HG02759 (cell line): ENCODE measurements around the gene ABCF3.
"Not testable (repeated sequence)": the region's sequence is repeated elsewhere in the genome, so short reads cannot be mapped to it uniquely, and the experiment has no call there.

Experiments used
- ATAC-seq: cut with Tn5 transposase; IDR thresholded peaks from one replicate; pipeline ENCODE4 v1.9.1; 2021; ENCODE audit warnings: mild to moderate bottlenecking, moderate library complexity; ENCODE audit not compliant: unreplicated experiment

Gene ABCF3, protein sequence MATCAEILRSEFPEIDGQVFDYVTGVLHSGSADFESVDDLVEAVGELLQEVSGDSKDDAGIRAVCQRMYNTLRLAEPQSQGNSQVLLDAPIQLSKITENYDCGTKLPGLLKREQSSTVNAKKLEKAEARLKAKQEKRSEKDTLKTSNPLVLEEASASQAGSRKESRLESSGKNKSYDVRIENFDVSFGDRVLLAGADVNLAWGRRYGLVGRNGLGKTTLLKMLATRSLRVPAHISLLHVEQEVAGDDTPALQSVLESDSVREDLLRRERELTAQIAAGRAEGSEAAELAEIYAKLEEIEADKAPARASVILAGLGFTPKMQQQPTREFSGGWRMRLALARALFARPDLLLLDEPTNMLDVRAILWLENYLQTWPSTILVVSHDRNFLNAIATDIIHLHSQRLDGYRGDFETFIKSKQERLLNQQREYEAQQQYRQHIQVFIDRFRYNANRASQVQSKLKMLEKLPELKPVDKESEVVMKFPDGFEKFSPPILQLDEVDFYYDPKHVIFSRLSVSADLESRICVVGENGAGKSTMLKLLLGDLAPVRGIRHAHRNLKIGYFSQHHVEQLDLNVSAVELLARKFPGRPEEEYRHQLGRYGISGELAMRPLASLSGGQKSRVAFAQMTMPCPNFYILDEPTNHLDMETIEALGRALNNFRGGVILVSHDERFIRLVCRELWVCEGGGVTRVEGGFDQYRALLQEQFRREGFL

DNA sequence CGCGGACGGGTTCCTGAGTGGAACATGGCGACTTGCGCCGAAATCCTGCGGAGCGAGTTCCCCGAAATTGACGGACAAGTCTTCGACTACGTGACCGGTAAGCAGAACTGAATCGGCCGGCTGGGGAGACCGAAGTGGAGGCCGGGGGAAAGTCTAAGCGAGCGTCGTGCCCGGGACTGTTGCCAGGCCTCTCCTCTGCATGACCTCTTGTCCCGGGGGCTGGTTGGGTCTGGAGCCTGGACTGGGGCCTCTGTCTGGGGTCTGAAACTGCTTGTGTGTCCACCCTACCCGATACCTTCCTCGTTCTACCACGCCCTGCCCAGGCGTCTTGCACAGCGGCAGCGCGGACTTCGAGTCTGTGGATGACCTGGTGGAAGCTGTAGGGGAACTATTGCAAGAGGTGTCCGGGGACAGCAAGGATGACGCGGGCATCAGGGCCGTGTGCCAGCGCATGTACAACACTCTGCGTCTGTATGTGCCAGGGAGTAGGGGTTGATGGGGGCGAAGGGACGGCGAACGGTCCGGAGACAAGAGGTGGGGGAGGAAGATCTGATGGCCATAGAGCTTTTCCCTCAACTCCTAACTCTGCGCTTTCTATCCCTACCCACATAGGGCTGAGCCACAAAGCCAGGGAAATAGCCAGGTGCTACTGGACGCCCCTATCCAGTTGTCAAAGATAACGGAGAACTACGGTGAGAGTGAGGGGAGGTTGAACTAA is at the start of gene ABCF3:
Gene ABCF3 (plus strand): TSS at position 16 of the 718 bp plus-strand sequence. CDS start 9 bp downstream, at position 25.
- peak; percentile 25 for ATAC-seq

DNA sequence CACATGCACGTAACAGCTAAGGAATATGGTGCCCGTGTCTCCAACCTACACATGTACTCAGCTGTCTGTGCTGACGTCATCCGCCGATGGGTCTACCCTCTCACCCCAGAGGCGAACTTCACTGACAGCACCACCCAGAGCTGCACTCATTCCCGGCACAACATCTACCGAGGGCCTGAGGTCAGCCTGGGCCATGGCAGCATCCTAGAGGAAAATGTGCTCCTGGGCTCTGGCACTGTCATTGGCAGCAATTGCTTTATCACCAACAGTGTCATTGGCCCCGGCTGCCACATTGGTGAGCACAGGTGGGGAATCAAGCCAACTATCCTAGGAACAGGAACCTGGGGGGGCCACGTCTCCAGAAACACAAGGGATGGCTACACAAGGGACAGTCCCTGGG is 45.6 kb upstream of the ABCF3 start:
- no peak for ATAC-seq

DNA sequence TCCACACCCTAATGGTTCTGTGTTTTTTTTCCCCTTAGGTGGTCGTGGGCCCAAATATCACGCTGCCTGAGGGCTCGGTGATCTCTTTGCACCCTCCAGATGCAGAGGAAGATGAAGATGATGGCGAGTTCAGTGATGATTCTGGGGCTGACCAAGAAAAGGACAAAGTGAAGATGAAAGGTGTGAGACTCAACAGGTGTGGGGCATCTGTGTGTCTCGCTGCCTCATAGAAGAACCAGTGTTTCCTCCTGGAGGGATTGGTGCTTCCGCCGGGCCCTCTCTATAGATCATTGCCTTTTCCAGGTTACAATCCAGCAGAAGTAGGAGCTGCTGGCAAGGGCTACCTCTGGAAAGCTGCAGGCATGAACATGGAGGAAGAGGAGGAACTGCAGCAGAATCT is 43.8 kb upstream of the ABCF3 start:
- no peak for ATAC-seq

DNA sequence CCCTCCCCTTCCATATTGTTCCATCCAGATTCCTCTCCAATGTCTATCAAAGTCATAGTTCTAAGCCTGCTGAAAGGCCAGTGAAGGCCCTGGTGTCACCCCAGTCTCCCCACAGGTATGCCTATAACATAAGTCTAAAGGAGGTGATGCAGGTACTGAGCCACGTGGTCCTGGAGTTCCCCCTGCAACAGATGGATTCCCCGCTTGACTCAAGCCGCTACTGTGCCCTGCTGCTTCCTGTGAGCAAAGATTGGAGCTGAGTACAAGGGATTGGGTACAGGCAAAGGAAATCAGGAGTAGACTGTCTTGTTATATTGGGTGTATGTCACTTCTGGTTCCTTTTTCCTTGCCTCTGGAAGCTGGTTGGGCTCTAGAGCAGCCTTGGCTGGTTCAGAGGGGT is 42.7 kb upstream of the ABCF3 start:
- ATAC-seq, result no peak

DNA sequence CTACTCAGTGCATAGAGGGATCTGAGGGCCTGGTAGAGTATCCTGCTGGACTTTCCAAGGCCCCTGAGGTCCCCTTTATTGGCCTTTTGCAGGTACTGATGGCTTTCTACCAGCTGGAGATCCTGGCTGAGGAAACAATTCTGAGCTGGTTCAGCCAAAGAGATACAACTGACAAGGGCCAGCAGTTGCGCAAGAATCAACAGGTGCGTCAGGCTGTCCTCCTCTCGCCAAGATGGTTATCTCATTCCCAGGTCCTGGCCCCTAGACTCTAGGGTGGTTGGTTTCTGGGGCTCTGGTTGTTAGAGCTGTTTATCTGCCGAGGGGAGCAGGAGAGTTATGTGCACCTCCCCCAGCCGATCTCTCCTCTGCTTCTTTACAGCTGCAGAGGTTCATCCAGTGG is 41.5 kb upstream of the ABCF3 start:
- ATAC-seq, result no peak

DNA sequence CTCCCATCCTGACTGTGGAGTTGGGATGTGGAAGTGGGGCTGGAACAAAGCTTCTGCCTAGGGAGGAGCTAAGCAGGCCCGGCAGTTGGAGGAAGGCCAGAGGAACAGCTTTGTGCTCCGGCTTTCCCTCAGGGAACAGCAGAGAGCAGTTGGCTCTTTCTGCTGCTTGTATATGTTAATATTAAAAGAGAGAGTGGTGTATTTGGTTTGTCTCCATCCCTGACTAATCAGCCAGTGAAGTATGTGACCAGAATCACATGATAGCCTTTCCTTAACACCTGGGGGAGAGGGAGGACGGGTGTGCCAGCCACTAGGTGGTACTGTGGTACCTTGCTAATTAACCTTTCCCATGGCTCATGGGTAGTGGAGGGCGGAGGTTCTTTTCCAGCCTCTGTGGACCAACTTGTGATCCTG is 40.9 kb upstream of the ABCF3 start:
- no peak for ATAC-seq

DNA sequence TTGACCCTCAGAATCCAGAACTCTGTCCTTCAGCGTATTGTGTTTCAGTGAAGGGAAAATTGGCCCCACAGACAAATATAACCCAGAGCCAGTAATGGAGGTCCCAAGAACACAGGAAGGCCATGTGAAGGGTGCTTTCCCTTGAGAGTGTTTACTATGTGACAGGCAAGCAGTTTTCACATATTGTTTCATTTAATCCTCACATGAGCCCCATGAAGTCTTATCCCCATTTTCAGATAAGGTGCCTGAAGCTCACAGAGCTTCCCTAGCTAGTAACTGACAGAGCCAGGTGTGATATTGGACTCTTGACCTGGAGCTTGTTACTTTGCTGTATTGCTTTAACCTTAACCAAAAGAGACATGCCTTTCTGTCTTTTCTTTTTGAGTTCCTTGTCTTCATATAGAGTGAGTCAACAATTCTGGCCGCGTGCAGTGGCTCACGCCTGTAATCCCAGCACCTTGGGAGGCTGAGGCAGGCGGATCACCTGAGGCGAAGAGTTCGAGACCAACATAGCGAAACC is 40.2 kb upstream of the ABCF3 start:
- ATAC-seq, result no peak

DNA sequence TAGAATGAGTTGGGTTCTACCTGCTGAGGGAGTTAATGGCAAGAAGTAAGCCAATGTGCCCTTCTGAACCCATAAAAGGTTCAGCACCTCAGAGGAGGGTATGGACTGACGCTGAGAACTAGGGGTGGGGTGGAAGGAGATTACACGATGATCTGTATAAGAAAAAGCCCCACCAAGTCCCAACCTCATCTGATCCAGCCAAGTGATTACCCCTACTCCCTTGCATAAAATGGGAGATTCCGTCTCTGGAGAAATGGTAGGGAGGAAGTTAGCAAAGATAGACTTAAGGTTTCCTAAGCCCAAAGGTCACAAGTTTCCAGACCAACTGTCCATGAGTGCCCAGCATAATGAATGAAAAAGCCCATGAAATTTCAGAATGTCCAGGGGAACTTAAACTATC is 37.9 kb upstream of the ABCF3 start:
- no peak for ATAC-seq

DNA sequence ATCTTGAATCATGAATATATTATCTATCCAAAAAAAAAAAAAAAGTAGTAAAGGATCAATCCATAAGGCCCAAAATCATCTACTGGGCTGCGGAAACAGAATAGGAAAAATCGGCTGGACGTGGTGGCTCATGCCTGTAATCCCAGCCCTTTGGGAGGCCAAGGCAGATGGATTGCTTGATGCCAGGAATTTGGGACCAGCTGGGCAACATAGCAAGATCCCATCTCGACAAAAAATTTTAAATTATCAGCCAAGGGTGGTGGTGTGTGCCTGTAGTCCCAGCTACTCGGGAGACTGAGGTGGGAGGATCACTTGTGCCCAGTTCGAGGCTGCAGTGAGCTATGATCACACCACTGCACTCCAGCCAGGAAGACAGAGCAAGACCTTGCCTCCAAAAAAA is 36.9 kb upstream of the ABCF3 start:
- no peak for ATAC-seq

DNA sequence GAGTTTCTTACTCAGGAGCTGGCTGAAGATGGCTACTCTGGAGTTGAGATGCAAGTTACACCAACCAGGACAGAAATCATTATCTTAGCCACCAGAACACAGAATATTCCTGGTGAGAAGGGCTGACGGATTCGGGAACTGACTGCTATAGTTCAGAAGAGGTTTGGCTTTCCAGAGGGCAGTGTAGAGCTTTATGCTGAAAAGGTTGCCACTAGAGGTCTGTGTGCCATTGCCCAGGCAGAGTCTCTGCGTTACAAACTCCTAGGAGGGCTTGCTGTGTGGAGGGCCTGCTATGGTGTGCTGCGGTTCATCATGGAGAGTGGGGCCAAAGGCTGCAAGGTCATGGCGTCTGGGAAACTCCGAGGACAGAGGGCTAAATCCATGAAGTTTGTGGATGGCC is 36.2 kb upstream of the ABCF3 start:
- ATAC-seq, result not testable (repeated sequence)

DNA sequence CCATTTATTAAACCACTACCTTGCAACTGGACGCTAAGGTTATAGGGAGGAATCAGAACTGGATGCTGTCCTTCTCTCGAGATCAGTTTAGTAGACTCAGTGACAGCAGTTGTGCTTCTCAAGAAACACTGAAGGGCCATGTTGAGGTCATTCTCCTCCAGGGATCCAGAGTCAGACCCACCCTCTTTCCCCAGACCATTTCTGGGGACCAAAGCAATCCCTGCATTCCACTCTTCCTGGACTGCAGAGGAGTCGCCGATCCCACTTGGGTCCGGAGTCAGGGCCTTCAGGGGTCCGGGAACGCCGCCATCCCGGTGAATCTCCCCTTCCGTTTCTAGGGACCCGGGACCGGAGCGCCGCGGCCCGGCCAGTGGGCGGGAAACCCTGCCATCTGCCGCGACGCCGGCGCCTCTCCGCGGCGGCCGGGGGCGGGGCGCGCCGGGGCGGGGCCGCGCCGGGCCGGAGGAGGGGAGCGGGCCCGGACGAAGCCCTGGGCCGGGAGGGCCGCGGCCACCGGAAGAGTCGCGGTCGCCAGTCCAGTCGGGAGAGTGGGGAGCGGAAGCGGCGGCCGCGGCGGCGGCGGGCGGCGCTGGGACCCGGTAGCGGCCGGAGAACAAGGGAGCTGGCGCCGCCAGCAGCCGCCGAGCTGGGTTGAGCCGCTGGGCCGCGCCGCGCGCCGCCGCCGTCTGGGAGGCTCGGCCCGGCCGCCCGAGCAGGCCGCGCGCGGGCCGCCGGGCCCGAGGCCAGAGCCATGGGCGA is 30.9 kb upstream of the ABCF3 start, which contains the start of gene DVL3:
Gene DVL3 (plus strand): TSS at position 493 of the 759 bp plus-strand sequence. CDS start 259 bp downstream, at position 752.
- ATAC-seq, result peak; percentile 87

DNA sequence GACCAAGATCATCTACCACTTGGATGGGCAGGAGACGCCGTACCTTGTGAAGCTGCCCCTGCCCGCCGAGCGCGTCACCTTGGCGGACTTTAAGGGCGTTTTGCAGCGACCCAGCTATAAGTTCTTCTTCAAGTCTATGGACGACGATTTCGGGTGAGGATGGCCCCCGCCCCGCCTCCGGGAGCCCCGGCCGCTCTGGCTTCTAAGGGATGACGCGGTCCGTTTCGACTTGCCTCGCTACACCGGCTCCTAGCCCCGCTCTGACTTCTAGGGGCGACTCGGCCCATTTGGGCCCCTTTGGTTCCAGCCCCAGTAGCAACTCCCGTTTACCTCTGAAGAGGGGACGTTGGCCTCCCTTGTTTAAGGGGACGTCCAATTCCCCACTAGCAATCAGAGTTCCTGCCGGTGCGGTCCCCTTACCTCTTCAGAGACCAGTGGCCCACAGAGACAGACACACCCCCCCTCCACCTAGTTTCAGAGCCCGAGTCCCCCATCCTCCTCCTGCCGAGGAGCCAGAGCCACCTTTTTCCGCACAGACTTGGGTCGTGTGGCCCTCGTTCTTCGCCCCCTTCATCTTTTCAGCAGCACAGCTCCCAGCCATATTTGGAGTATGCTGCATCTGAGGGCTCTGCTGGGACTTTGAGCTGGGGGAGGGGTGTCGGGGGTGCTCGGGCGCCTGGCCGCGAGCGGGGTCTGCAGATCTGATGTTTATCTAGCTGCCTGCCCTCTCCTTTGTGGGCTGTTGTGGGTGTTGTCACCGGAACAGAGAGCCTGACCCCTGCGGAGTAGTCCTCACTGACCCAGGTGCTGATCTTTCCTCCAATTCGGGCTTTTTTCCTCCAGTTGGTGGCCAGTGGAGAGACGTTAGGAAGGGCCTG is 30.1 kb upstream of the ABCF3 start:
- peak; percentile 32 for ATAC-seq

DNA sequence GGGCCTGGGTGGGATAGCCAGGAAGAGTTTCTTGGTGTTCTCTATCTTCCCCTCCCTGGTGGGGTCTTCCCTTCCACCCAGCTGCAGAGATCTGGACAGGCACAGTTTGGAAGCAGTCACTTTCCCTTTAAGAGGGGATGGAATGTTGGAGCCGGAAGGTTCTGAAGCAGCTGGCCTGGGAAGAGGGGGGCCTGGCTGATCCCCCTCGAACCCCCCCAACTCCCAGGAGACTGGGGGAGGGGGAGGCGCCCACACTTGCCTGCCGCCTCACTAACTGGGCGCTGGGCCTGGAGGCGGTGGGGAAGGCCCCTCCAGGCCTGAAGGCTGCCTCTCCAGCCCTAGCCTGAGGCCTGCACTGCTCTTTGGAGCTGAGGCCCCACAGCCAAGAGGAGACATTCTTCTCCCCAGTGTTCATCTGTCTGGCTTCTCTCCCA is 29.5 kb upstream of the ABCF3 start:
- no peak for ATAC-seq

DNA sequence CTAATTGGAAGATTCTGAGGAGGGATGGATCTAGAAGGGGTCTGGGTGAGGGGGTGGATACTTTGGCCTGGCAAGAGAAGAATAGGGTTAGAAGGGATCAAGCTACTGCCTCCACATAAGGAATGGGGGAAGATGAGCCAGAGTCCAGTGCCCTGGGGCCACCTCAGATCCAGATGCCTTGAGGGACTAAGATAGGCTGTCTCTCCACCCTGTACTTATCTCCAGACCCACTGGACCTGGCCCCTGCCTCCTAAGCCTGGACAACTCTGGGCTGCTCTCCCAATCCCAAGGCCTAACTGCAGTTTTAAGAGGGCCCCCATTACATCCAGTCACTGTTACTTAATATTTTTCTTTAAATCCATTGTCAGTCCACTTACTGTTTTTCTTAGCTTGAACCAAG is 28.8 kb upstream of the ABCF3 start:
- no peak for ATAC-seq

DNA sequence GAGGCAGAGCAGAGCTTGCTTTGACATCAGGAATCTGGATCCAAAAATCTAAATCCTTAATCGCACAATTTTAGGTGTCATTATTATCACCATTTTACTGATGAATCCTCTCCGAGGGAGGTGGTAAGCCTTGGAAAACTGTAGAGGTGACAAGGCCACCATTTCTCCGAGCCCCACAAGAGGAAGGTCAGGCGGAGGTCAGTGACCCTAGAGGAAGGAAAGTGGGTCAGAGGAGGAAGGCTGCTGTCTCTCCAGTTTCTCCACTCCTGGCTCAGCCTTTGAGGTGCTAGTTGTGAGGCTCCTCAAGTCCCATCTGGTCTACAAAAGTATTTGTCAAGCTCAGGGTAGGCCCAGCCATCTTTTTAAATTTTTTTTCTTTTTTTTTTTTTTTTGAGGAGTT is 27.6 kb upstream of the ABCF3 start:
- ATAC-seq, result no peak

DNA sequence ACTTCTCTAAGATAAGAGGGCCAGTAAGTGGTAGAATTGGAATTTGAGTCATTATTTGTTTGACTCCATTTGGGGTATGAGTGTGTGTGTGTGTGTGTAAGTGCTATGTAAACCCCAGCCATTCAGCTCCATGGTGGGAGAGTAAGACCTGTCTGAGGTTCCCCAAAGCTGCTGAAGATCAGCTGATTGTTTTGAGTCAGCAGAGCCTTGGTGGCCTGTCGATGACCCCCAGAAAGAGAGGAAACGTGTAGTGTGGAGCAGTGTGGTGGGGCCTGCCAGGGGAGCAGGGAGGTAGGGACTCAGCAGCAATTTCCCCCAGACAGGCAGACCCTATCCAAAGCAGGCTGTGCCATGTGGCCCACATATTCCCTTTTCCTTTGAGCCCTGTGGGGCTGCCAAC is 25.5 kb upstream of the ABCF3 start:
- peak; percentile 54 for ATAC-seq

DNA sequence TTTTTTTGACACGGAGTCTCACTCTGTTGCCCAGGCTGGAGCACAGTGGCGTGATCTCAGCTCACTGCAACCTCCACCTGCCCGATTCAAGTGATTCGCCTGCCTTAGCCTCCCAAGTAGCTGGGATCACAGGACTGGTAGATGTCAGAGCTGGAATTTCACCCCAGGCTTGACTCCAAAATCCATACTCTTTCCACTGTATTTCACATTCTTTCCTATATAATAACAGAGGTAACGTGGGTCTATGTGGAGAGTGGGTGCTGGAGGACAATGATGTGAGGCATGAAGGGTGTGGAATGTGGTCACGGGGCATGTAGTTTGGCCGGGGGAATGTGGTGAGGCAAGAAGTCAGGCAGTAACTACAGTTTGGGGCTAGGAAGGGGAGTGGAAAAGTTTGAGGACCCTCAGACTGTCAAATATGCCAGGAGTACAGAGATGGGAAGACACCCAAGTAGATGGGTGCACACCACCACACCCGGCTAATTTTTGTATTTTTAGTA is 23.4 kb upstream of the ABCF3 start:
- ATAC-seq, result not testable (repeated sequence)

DNA sequence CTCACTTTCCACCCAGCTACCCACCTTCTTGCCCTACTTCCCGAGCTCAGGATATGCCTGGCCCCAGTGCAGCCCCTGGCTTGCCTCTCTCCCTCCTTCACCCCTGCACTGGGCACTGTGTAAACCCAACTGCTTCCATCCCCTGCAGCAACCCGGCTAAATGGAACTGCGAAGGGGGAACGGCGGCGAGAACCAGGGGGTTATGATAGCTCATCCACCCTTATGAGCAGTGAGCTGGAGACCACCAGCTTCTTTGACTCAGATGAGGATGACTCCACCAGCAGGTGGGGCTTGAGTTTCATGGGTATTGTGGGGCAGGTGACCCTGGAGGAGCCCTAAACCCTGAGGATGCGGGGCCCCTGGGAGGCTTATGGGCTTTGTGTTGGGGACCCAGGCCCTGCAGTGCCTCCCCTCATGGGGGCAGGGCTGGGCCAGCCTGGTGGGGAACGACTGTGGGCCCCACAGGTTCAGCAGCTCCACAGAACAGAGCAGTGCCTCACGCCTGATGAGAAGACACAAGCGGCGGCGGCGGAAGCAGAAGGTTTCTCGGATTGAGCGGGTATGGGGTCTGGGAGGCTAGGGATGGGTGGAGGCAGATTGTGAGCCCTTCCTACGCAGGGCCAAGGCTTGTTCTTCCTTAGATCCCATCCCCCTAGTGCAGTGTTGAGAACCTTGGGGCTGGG is 21.2 kb upstream of the ABCF3 start:
- no peak for ATAC-seq

DNA sequence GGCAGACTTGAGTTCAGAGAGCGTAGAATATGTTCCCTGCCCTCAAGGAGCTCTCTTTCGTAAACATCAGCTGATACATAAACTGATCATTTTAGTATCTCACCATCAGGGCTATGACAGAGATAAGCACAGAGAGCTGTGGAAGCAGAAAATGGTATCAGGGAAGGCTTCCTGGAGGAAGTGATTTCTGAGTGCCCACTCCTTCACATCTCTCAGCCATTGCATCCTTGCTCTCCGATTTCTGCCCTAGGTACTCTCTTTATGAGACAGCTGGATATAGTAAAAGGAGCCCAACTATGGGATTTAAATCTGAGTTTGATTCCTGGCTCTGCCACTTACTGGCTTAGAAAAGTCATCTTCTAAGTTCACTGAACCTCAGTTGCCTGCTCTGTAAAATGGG is 20.5 kb upstream of the ABCF3 start:
- no peak for ATAC-seq
